ENCODE data around the gene PCA3. TPM values are rescaled to one million over a fixed set of nuclear protein-coding genes. Genes with fewer than 3 reads are reported as not detected.

Gene PCA3
- total RNA-seq, 1 experiment from 2014 or later: not detected

GRCh38 chr9:76716085-76716672 is 48.1 kb upstream of the PCA3 start (continued):
- TF ChIP-seq GRHL2 (CRISPR knock-in tag; IDR thresholded peaks at IDR 0.05; ENCODE audit: insufficient replicate concordance, severe bottlenecking): no peak
- no peak for TF ChIP-seq GTF2I (CRISPR knock-in tag; conservative IDR thresholded peaks at IDR 0.05)
- no peak for TF ChIP-seq FOXP1 (CRISPR knock-in tag; IDR thresholded peaks at IDR 0.05; ENCODE audit: borderline replicate concordance)
- TF ChIP-seq ZNF232 (CRISPR knock-in tag; IDR thresholded peaks at IDR 0.05): no peak
- TF ChIP-seq SMAD4 (CRISPR knock-in tag; IDR thresholded peaks at IDR 0.05): no peak
- no peak for TF ChIP-seq PREB (CRISPR knock-in tag; IDR thresholded peaks at IDR 0.05; ENCODE audit: borderline replicate concordance)
- TF ChIP-seq CREB1 (CRISPR knock-in tag; IDR thresholded peaks at IDR 0.05): no peak
- TF ChIP-seq OVOL2 (CRISPR knock-in tag; IDR thresholded peaks at IDR 0.05; ENCODE audit: borderline replicate concordance): no peak
- no peak for TF ChIP-seq PRRX2 (CRISPR knock-in tag; IDR thresholded peaks at IDR 0.05)
- no peak for TF ChIP-seq ERG (CRISPR knock-in tag; IDR thresholded peaks at IDR 0.05)
- no peak for TF ChIP-seq ZNF532 (CRISPR knock-in tag; IDR thresholded peaks at IDR 0.05; ENCODE audit: borderline replicate concordance)

- Mint-ChIP-seq H3K27ac (no peak overlapping the region), H3K27me3 (ENCODE audit: low read depth) (no peaks in the 10 kb centered on the region), H3K9me3 (no peaks in the 10 kb centered on the region), H3K36me3 (no peaks in the 10 kb centered on the region), H3K4me1 (peaks cover 9% of the 10 kb centered on the region), H3K4me3 (no peak overlapping the region)
- ATAC-seq (no peak), DNase-seq (ENCODE audit: low spot score) (no peak)
- ChIA-PET POLR2A (no interaction called here), CTCF (no interaction called here)
- TF ChIP-seq HMGXB4 (CRISPR knock-in tag; IDR thresholded peaks at IDR 0.05) (no peak), ZNF671 (CRISPR knock-in tag; IDR thresholded peaks at IDR 0.05) (no peak), FOXP1 (CRISPR knock-in tag; IDR thresholded peaks at IDR 0.05; ENCODE audit: borderline replicate concordance) (no peak), OVOL2 (CRISPR knock-in tag; IDR thresholded peaks at IDR 0.05; ENCODE audit: borderline replicate concordance) (no peak), ZNF532 (CRISPR knock-in tag; IDR thresholded peaks at IDR 0.05; ENCODE audit: borderline replicate concordance) (no peak), ZNF317 (CRISPR knock-in tag; IDR thresholded peaks at IDR 0.05; ENCODE audit: borderline replicate concordance, low read depth) (no peak), EMX1 (CRISPR knock-in tag; IDR thresholded peaks at IDR 0.05) (no peak), GTF2I (CRISPR knock-in tag; conservative IDR thresholded peaks at IDR 0.05) (no peak), NR2C2 (CRISPR knock-in tag; IDR thresholded peaks at IDR 0.05) (no peak), ERG (CRISPR knock-in tag; IDR thresholded peaks at IDR 0.05) (no peak)
Observed at GRCh38 chr9:76717176-76717575, 47.1 kb upstream of the PCA3 start.

Data from WTC11 (cell line).